HEK293 (cell line): ENCODE data around the gene SNTG2.
A peak's percentile ranks its signal among the peaks of the same experiment; 100 is the strongest.

Source experiments
- CTCF ChIA-PET: fragments of 350-600 bp; formaldehyde crosslinking; extraction: SDS; loops from one replicate; lab custom pipeline; 2021; ENCODE audit warnings: antibody characterized with exemption; lab: Yijun Ruan, JAX
- POLR2A ChIA-PET: fragments of 300-600 bp; formaldehyde crosslinking; extraction: SDS; loops from one replicate; lab custom pipeline; 2020; ENCODE audit warnings: antibody characterized with exemption, inconsistent platforms; lab: Yijun Ruan, JAX
- H3K27ac ChIP-seq: fragments of 200-500 bp; sonication (Bioruptor generic); 2 replicates; pipeline ENCODE4 v1.5.1; 2014; ENCODE audit warnings: low read depth, low read length, control low read depth, inconsistent platforms; ENCODE audit errors: extremely low read depth
- H3K36me3 ChIP-seq, 2 experiments: fragments of 200-500 bp in 1 of 2; sonication (Bioruptor generic) in 1 of 2; 1 replicate in 1 of 2; 2 replicates in 1 of 2; pipeline ENCODE4 v1.5.1; 2014 to 2017; ENCODE audit warnings: inconsistent platforms in 2 of 2, low read length in 2 of 2; ENCODE audit not compliant: control insufficient read depth in 2 of 2, insufficient read depth in 1 of 2
- H3K4me1 ChIP-seq: fragments of 200-500 bp; sonication (Bioruptor generic); 2 replicates; pipeline ENCODE4 v1.5.1; 2014; ENCODE audit warnings: mild to moderate bottlenecking, low read length, inconsistent platforms; ENCODE audit not compliant: control insufficient read depth, insufficient read depth
- H3K4me3 ChIP-seq: 2 replicates; pipeline ENCODE4 v1.5.1; 2011; ENCODE audit warnings: low read depth, mild to moderate bottlenecking, control low read depth, low read length, moderate library complexity
- H3K9me3 ChIP-seq: fragments of 200-500 bp; sonication (Bioruptor generic); 2 replicates; pipeline ENCODE4 v1.5.1; 2014; ENCODE audit warnings: low read depth, low read length, inconsistent platforms; ENCODE audit not compliant: control insufficient read depth, insufficient read depth
- ATF2 ChIP-seq: fragments of 450-650 bp; formaldehyde crosslinking; IDR thresholded peaks from 2 replicates; pipeline ENCODE4 v1.5.1; 2016; ENCODE audit warnings: missing biosample characterization, missing genetic modification characterization, low read depth
- BCL6B ChIP-seq: fragments of 450-650 bp; formaldehyde crosslinking; IDR thresholded peaks from 2 replicates; pipeline ENCODE4 v1.5.1; 2017; ENCODE audit warnings: missing biosample characterization, missing genetic modification characterization
- GLI2 ChIP-seq: fragments of 450-650 bp; formaldehyde crosslinking; IDR thresholded peaks from 2 replicates; pipeline ENCODE4; 2017; ENCODE audit warnings: missing biosample characterization, missing genetic modification characterization, low read depth, borderline replicate concordance
- KLF16 ChIP-seq: fragments of 450-650 bp; formaldehyde crosslinking; IDR thresholded peaks from 2 replicates; pipeline ENCODE4 v1.5.1; 2017; ENCODE audit warnings: missing biosample characterization, missing genetic modification characterization
- REPIN1 ChIP-seq: fragments of 450-650 bp; formaldehyde crosslinking; IDR thresholded peaks from 2 replicates; pipeline ENCODE4 v1.5.1; 2017; ENCODE audit warnings: missing biosample characterization, missing genetic modification characterization, low read depth
- REST ChIP-seq: fragments of 450-650 bp; formaldehyde crosslinking; IDR thresholded peaks from 2 replicates; pipeline ENCODE4 v1.5.1; 2016; ENCODE audit warnings: missing biosample characterization, missing genetic modification characterization
- SP3 ChIP-seq: fragments of 450-650 bp; formaldehyde crosslinking; IDR thresholded peaks from 2 replicates; pipeline ENCODE4 v1.5.1; 2016; ENCODE audit warnings: missing biosample characterization, missing genetic modification characterization
- SP7 ChIP-seq: fragments of 450-650 bp; formaldehyde crosslinking; IDR thresholded peaks from 2 replicates; pipeline ENCODE4 v1.5.1; 2016; ENCODE audit warnings: missing biosample characterization, missing genetic modification characterization
- TCF7L2 ChIP-seq: IDR thresholded peaks from 2 replicates; pipeline ENCODE4 v1.6.1; 2011; ENCODE audit warnings: low read depth, mild to moderate bottlenecking, inconsistent platforms, low read length, moderate library complexity, borderline replicate concordance
- TSHZ1 ChIP-seq: fragments of 450-650 bp; formaldehyde crosslinking; IDR thresholded peaks from 2 replicates; pipeline ENCODE4 v1.5.1; 2016; ENCODE audit warnings: missing biosample characterization, missing genetic modification characterization, borderline replicate concordance
- ZBTB7A ChIP-seq: fragments of 450-650 bp; formaldehyde crosslinking; IDR thresholded peaks from 2 replicates; pipeline ENCODE4 v1.5.1; 2016; ENCODE audit warnings: low read depth, missing biosample characterization, missing genetic modification characterization
- ZBTB8A ChIP-seq: fragments of 450-650 bp; formaldehyde crosslinking; IDR thresholded peaks from 2 replicates; pipeline ENCODE4 v1.5.1; 2016; ENCODE audit warnings: missing biosample characterization, missing genetic modification characterization
- ZNF114 ChIP-seq: fragments of 450-650 bp; formaldehyde crosslinking; IDR thresholded peaks from 2 replicates; pipeline ENCODE4 v1.5.0; 2017; ENCODE audit warnings: missing biosample characterization, missing genetic modification characterization
- ZNF223 ChIP-seq: fragments of 450-650 bp; formaldehyde crosslinking; IDR thresholded peaks from 2 replicates; pipeline ENCODE4 v1.5.1; 2016; ENCODE audit warnings: missing biosample characterization, missing genetic modification characterization
- ZNF266 ChIP-seq: fragments of 450-650 bp; formaldehyde crosslinking; IDR thresholded peaks from 2 replicates; pipeline ENCODE4 v1.5.1; 2016; ENCODE audit warnings: missing biosample characterization, missing genetic modification characterization, low read depth
- ZNF394 ChIP-seq: fragments of 450-650 bp; formaldehyde crosslinking; IDR thresholded peaks from 2 replicates; pipeline ENCODE4 v1.5.1; 2016; ENCODE audit warnings: missing biosample characterization, missing genetic modification characterization, mild to moderate bottlenecking, moderate library complexity, borderline replicate concordance
- ZNF626 ChIP-seq: fragments of 450-650 bp; sonication (Bioruptor Pico); formaldehyde crosslinking; IDR thresholded peaks from 2 replicates; pipeline ENCODE4 v1.5.1; 2018; ENCODE audit warnings: missing biosample characterization, missing genetic modification characterization, inconsistent platforms
- ZNF639 ChIP-seq: fragments of 450-650 bp; formaldehyde crosslinking; IDR thresholded peaks from 2 replicates; pipeline ENCODE4 v1.5.1; 2016; ENCODE audit warnings: missing biosample characterization, missing genetic modification characterization
- ZNF747 ChIP-seq: fragments of 450-650 bp; formaldehyde crosslinking; IDR thresholded peaks from 2 replicates; pipeline ENCODE4 v1.5.1; 2016; ENCODE audit warnings: missing biosample characterization, missing genetic modification characterization
- ZSCAN4 ChIP-seq: fragments of 450-650 bp; formaldehyde crosslinking; IDR thresholded peaks from 2 replicates; pipeline ENCODE4 v1.5.1; 2017; ENCODE audit warnings: missing biosample characterization, missing genetic modification characterization

SNTG2 gene

GRCh38 chr2:981258-981657 is 30.6 kb downstream of the SNTG2 start:
- CTCF ChIA-PET: no interaction called here
- POLR2A ChIA-PET: no interaction called here
- TF ChIP-seq ZSCAN4 (tag by site-specific recombination) (peak; percentile 42; the same call in 1 of the 2 replicates), SP7 (tag by site-specific recombination) (no peak), ZNF639 (tag by site-specific recombination) (no peak), ZNF266 (tag by site-specific recombination) (no peak)
- H3K4me3 ChIP-seq: no peak overlapping the region
- no peaks in the 10 kb centered on the region for H3K36me3 ChIP-seq
- no peaks in the 10 kb centered on the region for H3K4me1 ChIP-seq
- H3K27ac ChIP-seq: no peak overlapping the region
- no peaks in the 10 kb centered on the region for H3K9me3 ChIP-seq

GRCh38 chr2:981759-982158 is 31.1 kb downstream of the SNTG2 start:
- no peaks in the 10 kb centered on the region for H3K9me3 ChIP-seq
- no peaks in the 10 kb centered on the region for H3K4me1 ChIP-seq
- H3K4me3 ChIP-seq: no peak overlapping the region
- ChIA-PET POLR2A (no interaction called here), CTCF (no interaction called here)
- no peak for TF ChIP-seq ZBTB8A (tag by site-specific recombination)
- TF ChIP-seq BCL6B: no peak
- no peak for TF ChIP-seq ZNF223 (tag by site-specific recombination)
- TF ChIP-seq TCF7L2: no peak
- no peak for TF ChIP-seq ZNF394
- no peak for TF ChIP-seq SP3 (tag by site-specific recombination)
- TF ChIP-seq KLF16 (tag by site-specific recombination): no peak
- TF ChIP-seq ZNF747 (tag by site-specific recombination): no peak
- TF ChIP-seq REPIN1 (tag by site-specific recombination): no peak
- TF ChIP-seq ATF2 (tag by site-specific recombination): no peak
- no peak for TF ChIP-seq REST (tag by site-specific recombination)
- TF ChIP-seq ZNF114: no peak
- no peak for TF ChIP-seq TSHZ1 (tag by site-specific recombination)
- TF ChIP-seq GLI2 (tag by site-specific recombination): no peak
- TF ChIP-seq ZNF626 (tag by site-specific recombination): no peak
- TF ChIP-seq ZBTB7A (tag by site-specific recombination): no peak
- H3K36me3 ChIP-seq: no peaks in the 10 kb centered on the region
- H3K27ac ChIP-seq: no peak overlapping the region
